ENCODE results near the gene POMGNT1.
"Not testable (repeated sequence)": the region's sequence is repeated elsewhere in the genome, so short reads cannot be mapped to it uniquely, and the experiment has no call there.

Gene POMGNT1

DNA sequence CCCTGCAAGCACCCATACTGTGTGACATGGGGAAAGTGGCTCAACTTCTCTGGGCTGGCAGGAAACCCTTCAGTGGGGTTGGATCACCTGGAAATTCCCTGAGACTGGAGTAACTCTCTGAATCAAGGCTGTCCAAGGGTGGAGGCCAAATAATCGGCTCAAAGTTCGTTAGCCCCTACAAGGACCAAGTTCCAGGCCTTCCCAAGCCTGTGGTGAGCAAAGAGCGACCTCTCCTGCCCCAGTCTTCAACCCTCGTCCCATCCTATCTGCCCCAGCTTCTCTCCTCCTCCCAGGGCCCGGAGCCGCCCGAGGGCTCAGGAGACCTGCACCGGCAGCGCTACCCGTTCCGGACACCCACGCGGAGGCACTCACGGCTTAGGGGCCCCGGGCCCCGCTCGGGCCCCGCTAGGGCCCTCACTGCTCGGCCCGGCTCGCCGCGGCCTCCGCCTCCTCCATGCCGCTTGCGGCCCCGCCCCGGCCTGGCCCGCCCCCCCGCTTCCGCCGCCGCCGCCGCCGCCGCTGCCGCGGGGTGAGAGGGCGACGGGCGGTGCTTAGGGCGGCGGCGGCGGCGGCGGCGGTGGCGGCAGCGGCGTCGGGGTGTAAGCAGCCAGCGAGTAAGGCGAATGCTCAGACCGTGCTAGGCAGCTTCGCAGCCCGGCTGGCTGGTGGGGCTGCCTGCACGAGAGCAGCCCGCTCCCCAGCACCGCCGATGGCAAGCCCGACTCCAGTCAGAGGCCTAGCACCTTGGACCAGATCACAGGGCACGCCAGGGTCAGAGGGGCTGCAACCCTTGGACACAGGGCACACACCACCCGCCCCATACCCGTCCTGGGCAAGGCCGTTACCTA lies at the start of gene POMGNT1:
TSS of gene POMGNT1 (minus strand) at position 471 of the 848 bp plus-strand sequence. CDS start 613 bp downstream, outside the sequence.
- DNase-seq = peak; percentile 76

DNA sequence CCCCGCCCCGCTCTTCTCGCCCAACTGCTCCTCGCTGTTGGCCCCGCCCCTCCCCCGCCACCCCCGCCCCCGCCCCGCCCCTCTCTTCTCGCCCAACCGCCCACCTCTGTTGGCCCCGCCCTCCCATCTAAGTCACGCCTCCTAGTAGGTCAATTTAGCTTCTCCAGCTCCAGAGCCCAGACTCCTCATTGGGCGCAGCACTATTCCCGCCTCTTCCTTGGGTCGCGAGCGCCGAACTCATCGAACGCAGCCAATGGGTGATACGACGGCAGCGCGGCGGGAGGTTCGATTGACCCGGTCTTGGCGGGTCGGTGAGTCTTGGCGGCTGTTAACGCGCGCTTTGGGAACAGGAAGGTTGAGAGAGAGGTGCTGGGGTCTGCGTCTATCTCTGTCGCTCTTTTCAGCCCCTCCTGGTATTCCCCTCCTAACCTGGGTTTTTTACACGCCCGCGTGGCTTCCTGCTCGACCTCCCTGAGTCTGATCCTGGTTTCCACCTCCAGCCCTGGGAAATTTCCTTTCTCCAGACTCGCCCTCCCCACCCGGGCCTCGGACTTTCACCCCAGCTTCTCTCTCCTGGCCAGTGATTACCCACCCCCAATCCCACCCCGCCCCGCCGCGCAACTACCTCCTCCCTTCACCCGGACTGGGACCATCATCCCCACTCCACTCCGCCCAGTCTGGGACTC lies 49.3 kb upstream of the POMGNT1 start, which contains the start of gene RAD54L:
TSS of gene RAD54L (plus strand) at position 328 of the 686 bp plus-strand sequence. CDS start 643 bp downstream, outside the sequence.
- peak; percentile 98 for DNase-seq

DNA sequence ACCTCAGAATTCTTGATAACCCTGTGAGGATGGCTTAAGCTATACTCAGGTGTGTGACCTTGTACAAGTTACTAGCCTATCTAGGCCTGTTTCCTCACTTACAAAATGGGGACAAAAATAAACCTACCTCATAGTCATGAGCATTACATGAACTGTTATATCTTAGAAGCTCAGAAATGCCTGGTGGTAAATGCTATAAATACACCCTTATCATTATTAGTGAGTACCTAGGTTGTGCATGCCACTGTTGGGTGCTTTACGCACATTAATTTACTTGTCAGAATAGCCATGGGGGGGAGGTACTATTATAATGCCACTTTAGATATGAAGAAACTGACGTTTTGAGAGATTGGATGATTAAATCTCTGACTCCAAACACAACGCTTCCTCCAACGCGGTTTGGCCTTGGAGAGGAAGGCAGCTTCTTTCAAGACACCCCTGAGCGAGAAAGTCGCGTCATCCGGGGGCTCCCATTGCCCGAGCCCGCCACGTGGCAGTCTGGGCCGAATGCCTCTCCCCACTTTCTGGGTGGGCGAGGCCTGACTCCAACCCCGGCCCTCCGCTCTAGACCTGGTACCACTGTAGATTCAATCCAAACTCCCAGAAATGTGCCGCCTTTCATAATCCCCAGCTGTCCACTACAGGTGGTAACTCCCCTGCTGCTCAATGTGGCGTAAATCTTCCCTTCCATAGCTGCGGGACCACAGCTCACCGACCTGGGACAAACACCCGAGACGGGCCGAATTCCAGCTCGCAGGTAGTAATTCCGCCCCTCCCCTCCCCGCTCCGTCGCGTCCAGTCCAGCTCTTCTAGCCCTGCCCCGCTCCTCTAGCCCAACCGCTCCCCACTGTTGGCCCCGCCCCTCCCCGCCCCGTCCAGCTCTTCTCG lies 48.6 kb upstream of the POMGNT1 start:
- peak; percentile 52 for DNase-seq

DNA sequence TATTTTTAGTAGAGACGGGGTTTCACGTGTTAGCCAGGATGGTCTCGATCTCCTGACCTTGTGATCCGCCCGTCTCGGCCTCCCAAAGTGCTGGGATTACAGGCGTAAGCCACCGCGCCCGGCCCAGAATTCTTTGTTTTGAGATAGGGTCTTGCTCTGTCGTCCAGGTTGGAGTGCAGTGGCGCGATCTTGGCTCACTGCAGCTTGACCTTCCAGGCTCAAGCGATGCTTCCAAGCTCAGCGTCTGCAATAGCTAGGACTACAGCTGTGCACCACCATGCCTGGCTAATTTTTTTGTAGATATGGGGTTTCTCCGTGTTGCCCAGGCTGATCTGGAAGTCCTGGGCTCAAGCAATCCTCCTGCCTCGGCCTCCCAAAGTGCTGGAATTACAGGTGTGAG lies 47.9 kb upstream of the POMGNT1 start:
- DNase-seq = not testable (repeated sequence)

DNA sequence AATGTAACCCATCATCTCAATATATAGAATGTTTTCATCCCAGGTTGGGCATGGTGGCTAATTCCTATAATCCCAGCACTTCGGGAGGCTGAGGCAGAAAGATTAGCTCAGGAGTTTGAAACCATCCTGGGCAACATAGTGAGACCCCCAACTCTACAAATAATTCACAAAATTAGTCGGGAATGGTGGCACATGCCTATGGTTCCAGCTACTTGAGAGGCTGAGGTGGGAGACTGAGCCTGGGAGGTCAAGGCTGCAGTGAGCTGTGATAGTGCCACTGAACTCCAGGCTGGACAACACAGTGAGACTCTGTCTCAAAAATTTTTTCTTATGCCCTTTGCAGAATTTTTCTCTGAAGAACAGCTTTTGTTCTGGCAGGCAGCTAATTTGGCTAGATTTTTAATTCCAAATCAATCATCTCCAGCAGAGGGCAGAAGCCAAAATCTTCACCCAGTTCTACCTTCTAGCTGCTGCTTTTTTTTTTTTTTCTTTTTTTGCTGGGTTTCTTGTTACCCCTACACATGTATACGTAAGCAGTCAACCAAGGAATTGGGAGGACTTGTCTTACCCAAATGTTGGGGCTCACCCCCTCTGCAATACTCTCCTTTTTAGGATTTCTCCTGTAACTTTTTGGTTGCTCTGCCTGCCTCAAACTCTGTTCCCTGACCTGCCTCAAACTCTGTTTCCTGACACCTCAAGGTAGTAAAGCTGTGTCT lies 46.6 kb upstream of the POMGNT1 start:
- DNase-seq = peak; percentile 47

DNA sequence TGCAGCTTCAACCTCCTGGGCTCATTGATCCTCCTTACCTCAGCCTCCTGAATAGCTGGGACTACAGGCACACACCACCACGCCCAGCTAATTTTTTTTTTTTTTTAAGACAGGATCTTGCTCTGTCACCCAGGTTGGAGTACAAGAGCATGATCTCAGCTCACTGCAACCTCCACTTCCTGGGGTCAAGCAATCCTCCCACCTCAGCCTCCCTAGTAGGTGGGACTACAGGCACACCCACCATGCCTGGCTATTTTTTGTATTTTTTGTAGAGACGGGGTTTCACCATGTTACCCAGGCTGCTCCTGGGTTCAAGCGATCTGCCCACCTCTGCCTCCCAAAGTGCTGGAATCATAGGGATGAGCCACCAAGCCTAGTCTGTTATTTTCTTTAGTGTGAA lies 45.6 kb upstream of the POMGNT1 start:
- not testable (repeated sequence) for DNase-seq

DNA sequence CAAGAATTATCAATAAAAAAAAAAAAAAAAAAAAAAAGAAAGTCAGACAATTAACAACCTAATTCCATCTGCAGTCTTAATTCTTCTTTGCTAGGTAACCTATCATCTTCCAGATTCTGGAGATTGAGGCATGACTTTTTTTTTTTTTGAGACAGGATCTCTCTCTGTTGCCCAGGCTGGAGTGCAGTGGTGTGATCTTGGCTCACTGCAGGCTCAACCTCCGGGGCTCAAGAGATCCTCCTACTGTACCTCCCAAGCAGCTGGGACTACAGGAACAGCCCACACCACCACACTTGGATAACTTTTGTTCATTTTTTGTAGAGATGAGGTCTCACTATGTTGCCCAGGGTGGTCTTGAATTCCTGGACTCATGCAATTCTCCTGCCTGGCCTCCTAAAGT lies 44.7 kb upstream of the POMGNT1 start:
- DNase-seq = no peak

DNA sequence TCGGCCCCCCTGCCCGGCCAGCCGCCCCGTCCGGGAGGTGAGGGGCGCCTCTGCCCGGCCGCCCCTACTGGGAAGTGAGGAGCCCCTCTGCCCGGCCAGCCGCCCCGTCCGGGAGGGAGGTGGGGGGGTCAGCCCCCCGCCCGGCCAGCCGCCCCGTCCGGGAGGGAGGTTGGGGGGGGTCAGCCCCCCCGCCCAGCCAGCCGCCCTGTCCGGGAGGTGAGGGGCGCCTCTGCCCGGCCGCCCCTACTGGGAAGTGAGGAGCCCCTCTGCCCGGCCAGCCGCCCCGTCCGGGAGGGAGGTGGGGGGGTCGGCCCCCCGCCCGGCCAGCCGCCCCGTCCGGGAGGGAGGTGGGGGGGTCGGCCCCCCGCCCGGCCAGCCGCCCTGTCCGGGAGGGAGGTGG lies 43.5 kb upstream of the POMGNT1 start:
- DNase-seq = not testable (repeated sequence)

DNA sequence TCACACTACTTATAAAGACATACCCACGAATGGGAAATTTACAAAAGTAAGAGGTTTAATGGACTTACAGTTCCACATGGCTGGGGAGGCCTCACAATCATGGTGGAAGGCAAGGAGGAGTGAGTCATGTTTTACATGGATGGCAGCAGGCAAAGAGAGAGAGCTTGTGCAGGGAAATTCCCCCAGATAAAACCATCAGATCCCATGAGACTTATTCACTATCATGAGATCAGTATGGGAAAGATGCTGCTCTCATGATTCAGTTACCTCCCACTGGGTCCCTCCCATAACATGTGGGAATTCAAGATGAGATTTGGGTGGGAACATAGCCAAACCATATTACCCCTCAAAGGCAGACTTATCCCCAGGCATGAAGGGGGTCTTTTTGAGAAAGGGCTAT lies 40.6 kb upstream of the POMGNT1 start:
- not testable (repeated sequence) for DNase-seq

DNA sequence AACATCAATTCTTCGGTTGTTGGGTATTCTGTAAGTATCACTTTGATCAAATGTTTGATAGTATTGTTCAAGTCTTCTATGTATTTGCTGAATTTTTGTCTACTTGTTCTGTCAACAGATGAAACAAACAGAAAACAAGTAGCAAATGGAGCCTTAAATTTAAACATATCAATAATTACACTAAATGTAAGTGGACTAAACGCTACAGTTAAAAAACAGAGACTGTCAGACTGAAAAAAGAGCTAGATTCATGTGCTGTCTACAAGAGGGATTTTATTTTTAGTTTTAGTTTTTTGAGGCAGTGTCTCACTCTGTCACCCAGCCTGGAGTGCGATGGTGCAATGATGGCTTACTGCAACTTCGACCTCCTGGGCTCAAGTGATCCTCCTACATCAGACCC lies 38.6 kb upstream of the POMGNT1 start:
- no peak for DNase-seq

DNA sequence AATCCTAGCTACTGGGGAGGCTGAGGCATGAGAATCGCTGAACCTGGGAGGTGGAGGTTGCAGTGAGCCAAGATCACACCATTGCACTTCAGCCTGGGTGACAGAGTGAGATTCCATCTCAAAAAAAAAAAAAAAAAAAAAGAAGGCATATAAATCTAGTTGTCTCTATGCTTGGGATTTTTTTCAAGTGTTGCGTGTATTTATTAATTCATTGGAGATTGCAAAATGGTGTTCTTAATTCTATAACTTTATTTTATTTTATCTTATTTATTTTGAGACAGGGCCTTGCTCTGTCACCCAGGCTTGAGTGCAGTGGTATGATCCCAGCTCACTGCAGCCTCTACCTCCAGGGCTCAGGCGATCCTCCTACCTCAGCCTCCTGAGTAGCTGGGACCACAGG lies 33.0 kb upstream of the POMGNT1 start:
- not testable (repeated sequence) for DNase-seq

DNA sequence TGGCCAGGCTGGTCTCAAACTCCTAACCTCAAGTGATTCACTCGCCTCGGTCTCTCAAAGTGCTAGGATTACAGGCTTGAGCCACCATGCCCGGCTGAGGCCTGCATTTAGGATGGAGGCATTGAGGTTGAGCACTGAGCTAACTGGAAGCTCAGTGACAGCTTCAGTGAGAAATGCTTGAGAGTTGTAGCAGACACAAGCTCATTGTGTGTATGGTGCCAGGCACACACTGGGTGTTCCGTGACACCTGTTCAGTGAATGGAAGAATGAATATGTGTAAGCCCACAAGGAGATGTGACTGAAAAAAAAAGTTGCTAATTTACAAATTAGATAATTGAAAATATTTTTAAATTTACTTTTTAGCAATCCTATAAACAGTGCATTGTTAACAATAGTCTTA lies 26.7 kb upstream of the POMGNT1 start:
- no peak for DNase-seq

DNA sequence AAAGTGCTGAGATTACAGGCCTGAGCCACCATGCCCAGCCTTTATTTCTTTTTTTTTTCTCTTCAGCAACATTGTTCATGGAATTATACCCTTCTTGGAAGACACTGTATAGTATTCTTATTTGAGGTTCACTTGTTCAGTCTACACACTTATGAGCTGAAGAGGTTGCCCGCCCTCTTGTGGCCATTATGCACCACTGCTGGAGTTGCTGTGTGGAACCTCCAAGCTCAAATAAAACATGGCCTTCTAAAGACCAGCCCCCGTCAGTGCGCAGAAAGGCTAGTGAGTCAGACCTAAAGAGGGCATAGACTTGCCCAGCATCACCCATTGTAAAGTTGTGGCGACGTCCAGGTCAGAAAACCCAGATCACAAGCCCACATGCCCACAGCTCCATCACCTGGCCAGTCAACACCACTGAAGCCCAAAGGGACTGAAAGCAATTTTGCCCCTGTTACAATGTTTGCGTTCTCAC lies 25.3 kb upstream of the POMGNT1 start:
- DNase-seq = peak; percentile 66

DNA sequence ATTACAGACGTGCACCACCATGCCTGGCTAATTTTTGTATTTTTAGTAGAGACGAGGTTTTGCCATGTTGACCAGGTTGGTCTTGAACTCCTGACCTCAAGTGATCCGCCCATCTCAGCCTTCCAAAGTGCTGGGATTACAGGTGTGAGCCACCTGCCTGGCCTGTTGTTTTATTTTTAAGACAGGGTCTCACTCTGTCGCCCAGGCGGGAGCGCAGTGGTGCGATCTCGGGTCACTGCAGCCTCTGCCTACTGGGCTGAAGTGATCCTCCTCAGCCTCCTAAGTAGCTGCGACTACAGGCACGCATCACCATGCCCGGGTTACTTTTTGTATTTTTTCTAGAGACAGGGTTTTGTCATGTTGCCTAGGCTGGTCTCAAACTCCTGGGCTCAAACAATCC lies 24.8 kb upstream of the POMGNT1 start:
- DNase-seq = not testable (repeated sequence)

DNA sequence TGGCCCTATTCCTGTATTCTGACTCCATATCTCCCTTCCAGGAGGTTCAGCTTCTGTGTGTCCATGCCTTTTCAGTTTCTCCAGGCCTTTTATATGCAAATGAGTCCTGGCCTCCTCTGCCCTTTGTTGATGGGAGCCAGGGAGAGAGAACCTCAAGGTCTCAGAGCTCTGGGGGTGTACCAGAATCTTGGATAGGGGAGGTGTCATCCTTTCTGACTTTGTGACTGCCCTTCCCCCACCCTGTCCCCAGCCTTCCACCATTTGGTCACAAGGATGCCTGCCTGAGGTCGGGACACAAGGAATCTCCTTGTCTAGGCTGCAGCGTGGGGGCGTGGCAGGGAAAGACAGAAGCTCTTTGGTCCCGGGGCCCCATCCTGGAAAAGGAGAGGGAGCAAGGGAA lies 23.5 kb upstream of the POMGNT1 start:
- no peak for DNase-seq

DNA sequence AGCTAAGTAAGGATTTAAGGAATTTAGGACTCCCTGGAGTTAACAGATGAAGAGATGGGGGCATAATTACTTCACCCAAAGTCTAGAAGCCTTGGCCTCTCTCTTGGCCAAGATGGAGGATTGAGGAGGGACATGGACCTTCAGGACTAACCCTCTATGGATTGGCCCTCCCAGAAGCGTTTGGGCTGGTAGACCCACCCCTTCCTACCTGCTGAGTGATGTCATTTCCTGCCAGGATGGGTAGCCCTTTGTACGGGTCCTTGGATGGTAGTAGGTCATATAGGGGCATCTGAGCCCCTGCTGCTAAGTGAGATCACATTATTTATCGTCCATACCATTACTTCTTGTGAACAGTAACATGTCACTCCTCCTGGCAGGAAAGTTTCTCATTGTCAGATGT lies 22.6 kb upstream of the POMGNT1 start:
- no peak for DNase-seq

DNA sequence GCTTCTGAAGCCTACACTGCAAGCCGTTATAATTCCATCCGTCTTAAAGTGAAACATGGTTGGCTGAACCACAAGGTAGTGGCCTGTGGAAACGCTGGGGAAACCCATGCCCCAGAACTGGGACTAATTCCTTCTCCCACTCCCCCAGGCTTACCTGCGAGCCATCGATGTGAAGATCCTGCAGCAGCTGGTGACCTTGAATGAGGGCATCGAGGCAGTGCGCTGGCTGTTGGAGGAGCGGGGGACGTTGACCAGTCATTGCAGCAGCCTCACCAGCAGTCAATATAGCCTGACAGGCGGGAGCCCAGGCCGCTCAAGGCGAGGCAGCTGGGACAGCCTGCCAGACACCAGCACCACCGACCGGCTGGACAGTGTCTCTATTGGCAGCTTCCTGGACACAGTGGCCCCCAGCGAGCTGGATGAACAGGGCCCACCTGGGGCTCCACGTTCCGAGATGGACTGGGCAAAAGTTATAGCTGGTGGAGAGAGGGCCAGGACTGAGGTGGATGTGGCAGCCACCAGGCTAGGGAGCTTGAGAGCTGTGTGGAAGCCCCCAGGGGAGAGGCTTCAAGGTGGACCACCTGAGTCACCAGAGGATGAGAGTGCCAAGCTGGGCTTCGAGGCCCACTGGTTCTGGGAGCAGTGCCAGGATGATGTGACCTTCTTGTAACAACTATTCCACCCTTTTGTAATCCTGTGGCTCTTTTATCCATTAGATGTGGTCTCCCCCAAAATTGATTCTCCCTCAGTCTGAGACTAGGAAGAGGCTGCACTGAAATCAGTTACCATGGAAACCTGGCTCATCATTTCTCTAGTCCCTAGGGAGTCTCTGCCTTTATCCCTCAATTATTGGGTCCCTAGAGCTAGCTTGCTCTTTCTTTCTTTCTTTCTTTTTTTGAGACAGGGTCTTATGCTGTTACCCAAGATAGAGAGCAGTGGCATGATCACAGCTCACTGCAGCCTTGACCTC lies 21.6 kb upstream of the POMGNT1 start:
- DNase-seq = no peak

DNA sequence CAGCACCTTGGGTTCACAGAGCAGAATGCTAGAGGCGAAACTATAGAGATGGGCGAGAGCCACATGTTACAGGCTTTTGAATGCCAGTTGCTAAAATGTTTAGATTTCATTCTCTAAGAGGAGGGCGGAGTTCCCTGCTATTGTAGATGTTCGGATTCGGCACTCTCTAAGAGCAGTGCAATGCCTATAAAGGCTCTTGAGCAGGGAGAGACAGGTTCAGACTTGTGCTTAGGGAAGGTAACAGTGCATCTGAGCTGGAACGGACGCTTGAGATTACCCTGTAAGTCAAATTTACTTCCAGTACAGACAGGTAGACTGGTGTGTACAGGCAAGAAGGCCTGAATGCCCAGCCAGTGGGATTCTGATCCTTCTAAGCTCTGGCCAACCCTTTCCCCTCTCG lies 20.2 kb upstream of the POMGNT1 start:
- DNase-seq = no peak

DNA sequence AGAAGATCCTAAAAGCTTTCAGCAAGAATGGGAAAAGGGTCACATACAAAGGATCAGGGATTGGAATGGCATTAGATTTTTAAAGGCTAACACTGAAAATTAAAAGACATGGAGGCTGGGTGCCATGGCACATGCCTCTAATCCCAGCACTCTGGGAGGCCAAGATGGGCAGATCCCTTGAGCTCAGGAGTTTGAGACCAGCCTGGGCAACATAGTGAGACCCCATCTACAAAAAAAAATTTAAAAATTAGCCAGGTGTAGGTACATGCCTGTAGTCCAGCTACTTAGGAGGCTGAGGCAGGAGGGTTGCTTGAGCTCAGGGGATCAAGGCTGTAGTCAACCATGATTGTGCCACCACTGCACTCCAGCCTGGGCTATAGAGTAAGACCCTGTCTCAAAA lies 17.3 kb upstream of the POMGNT1 start:
- no peak for DNase-seq

DNA sequence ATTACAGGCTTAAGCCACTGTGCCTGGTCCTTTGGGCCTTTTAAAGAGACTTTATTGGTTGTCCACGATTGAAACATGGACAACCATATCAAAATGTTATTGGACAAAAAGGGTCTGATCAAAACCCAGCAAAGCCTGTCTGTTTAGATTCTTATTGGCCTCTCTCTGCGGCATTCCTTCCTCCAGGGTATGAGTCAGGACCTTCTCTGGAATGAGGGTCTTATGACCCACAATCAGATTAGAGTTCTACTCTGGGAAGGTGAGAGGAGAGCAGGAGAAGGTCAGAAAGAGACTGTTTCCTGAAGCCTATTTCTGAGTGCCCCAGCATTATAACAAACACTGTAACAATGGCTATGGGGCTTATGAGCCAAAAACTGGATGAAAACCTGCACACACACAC lies 12.8 kb upstream of the POMGNT1 start:
- no peak for DNase-seq

DNA sequence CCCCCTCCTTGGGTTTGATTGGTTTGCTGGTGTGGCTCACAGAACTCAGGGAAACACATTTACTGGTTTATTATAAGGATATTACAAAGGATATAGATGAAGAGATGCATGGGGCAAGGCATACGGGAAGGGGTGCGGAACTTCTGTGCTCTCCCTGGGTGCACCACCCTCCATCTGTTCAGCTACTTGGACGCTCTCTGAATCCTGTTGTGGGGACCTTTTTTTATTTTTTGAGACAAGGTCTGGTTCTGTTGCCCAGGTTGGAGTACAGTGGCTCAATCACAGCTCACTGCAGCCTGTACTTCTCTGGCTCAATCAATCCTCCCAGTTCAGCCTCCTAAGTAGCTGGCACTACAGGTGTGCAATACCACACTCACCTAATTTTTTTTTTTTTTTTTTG lies 12.3 kb upstream of the POMGNT1 start:
- DNase-seq = no peak

All from CD4-positive, alpha-beta T cell treated with Interleukin-17A for 1 hour (primary cell).